ENCODE results near the gene SNX32. TPM values are rescaled to one million over a fixed set of nuclear protein-coding genes. Genes with fewer than 3 reads are reported as not detected.

Gene SNX32
- total RNA-seq, 2 experiments from 2014 or later, result 1.7 to 2.4 TPM

- Mint-ChIP-seq H3K4me1 (peaks cover 47% of the 10 kb centered on the region), H3K27ac (peak within 1 kb of the TSS; percentile 99), H3K27me3 (no peaks in the 10 kb centered on the region), H3K9me3 (ENCODE audit: low read depth) (no peaks in the 10 kb centered on the region), H3K4me3 (peak within 1 kb of the TSS; percentile 91), H3K36me3 (peaks cover 53% of the 10 kb centered on the region)
- DNase-seq, result peak; percentile 99
- ATAC-seq, result peak; percentile 63
- CTCF ChIA-PET, result interaction anchor here (0.8 to 27.4 kb wide), 9 partner anchors 9 to 150 kb away, joined by 3 to 710 read pairs (median 20); partner anchors contain the start of genes AP5B1, CCDC85B, CTSW and EFEMP2
Measured at GRCh38 chr11:65857853-65858680, 24.3 kb downstream of the SNX32 start, which contains the start of gene CFL1. CFL1 (minus strand) TSS chr11:65858180; CDS start chr11:65858099, 81 bp downstream.

- peak overlapping the region; percentile 99 for H3K27ac Mint-ChIP-seq
- ATAC-seq (no peak), DNase-seq (no peak)
- H3K4me3 Mint-ChIP-seq, result peak overlapping the region; percentile 91
- no peaks in the 10 kb centered on the region for H3K9me3 Mint-ChIP-seq (ENCODE audit: low read depth)
- peaks cover 52% of the 10 kb centered on the region for H3K36me3 Mint-ChIP-seq
- no peaks in the 10 kb centered on the region for H3K27me3 Mint-ChIP-seq
- H3K4me1 Mint-ChIP-seq, result peaks cover 52% of the 10 kb centered on the region
- CTCF ChIA-PET, result interaction anchor here (0.8 to 27.4 kb wide), 10 partner anchors 10 to 286 kb away, joined by 3 to 710 read pairs (median 14); partner anchors contain the start of genes AP5B1, CCDC85B, CTSW and EFEMP2
Measured at GRCh38 chr11:65858681-65859087, 24.9 kb downstream of the SNX32 start.

- Mint-ChIP-seq H3K9me3 (ENCODE audit: low read depth) (no peaks in the 10 kb centered on the region), H3K4me3 (peak overlapping the region; percentile 91), H3K27me3 (no peaks in the 10 kb centered on the region), H3K4me1 (peaks cover 51% of the 10 kb centered on the region), H3K27ac (peak overlapping the region; percentile 99), H3K36me3 (peaks cover 48% of the 10 kb centered on the region)
- ATAC-seq (peak; percentile 71), DNase-seq (peak; percentile 100)
- CTCF ChIA-PET, result interaction anchor here (0.8 to 27.4 kb wide), 28 partner anchors 9 to 360 kb away, joined by 3 to 710 read pairs (median 5); partner anchors contain the start of genes AP5B1, BANF1, CCDC85B and CTSW
Measured at GRCh38 chr11:65859095-65859811, 25.5 kb downstream of the SNX32 start.

- Mint-ChIP-seq H3K27ac (peak overlapping the region; percentile 99), H3K9me3 (ENCODE audit: low read depth) (no peaks in the 10 kb centered on the region), H3K4me1 (peaks cover 46% of the 10 kb centered on the region), H3K27me3 (no peaks in the 10 kb centered on the region), H3K4me3 (peak overlapping the region; percentile 91), H3K36me3 (peaks cover 42% of the 10 kb centered on the region)
- CTCF ChIA-PET, result interaction anchor here (0.7 to 27.4 kb wide), 29 partner anchors 9 to 360 kb away, joined by 3 to 710 read pairs (median 5); partner anchors contain the start of genes AP5B1, BANF1, CCDC85B and CTSW
- DNase-seq (no peak), ATAC-seq (peak; percentile 0)
Measured at GRCh38 chr11:65859812-65860277, 26.1 kb downstream of the SNX32 start.

- peak within 1 kb of the TSS; percentile 91 for H3K4me3 Mint-ChIP-seq
Measured at GRCh38 chr11:65860278-65861164, 26.8 kb downstream of the SNX32 start, which contains the start of gene MUS81. MUS81 (plus strand) TSS chr11:65860433; CDS start chr11:65860754, 321 bp downstream.

GRCh38 chr11:65861165-65861505, 27.4 kb downstream of the SNX32 start:
- CTCF ChIA-PET, result interaction anchor here (0.7 to 27.4 kb wide), 14 partner anchors 9 to 198 kb away, joined by 3 to 710 read pairs (median 4); partner anchors contain the start of genes AP5B1, BANF1, CCDC85B and CTSW
- H3K27me3 Mint-ChIP-seq, result no peaks in the 10 kb centered on the region
- DNase-seq, result no peak

More at GRCh38 chr11:65860278-65861164, 26.8 kb downstream of the SNX32 start, which contains the start of gene MUS81:
- peak; percentile 32 for ATAC-seq
- peaks cover 43% of the 10 kb centered on the region for H3K36me3 Mint-ChIP-seq
- H3K27ac Mint-ChIP-seq, result peak within 1 kb of the TSS; percentile 99
- H3K27me3 Mint-ChIP-seq, result no peaks in the 10 kb centered on the region
- CTCF ChIA-PET, result interaction anchor here (0.7 to 27.4 kb wide), 35 partner anchors 9 to 361 kb away, joined by 3 to 710 read pairs (median 4); partner anchors contain the start of genes AP5B1, BANF1, CCDC85B and CTSW
- H3K4me1 Mint-ChIP-seq, result peaks cover 41% of the 10 kb centered on the region
- peak; percentile 98 for DNase-seq
- H3K9me3 Mint-ChIP-seq (ENCODE audit: low read depth), result no peaks in the 10 kb centered on the region

GRCh38 chr11:65861533-65862183, 27.9 kb downstream of the SNX32 start:
- Mint-ChIP-seq H3K4me1 (peaks cover 30% of the 10 kb centered on the region), H3K36me3 (peaks cover 33% of the 10 kb centered on the region), H3K27me3 (no peaks in the 10 kb centered on the region), H3K27ac (peak overlapping the region; percentile 99), H3K4me3 (peak overlapping the region; percentile 91), H3K9me3 (ENCODE audit: low read depth) (no peaks in the 10 kb centered on the region)
- DNase-seq (no peak), ATAC-seq (no peak)
- CTCF ChIA-PET, result interaction anchor here (0.8 to 27.4 kb wide), 12 partner anchors 10 to 183 kb away, joined by 3 to 710 read pairs (median 6); partner anchors contain the start of genes AP5B1, BANF1, CCDC85B and CTSW

More at GRCh38 chr11:65861165-65861505, 27.4 kb downstream of the SNX32 start:
- Mint-ChIP-seq H3K9me3 (ENCODE audit: low read depth) (no peaks in the 10 kb centered on the region), H3K36me3 (peaks cover 37% of the 10 kb centered on the region), H3K27ac (peak overlapping the region; percentile 99), H3K4me1 (peaks cover 35% of the 10 kb centered on the region), H3K4me3 (peak overlapping the region; percentile 91)
- ATAC-seq, result no peak

- Mint-ChIP-seq H3K4me3 (peak overlapping the region; percentile 53), H3K9me3 (ENCODE audit: low read depth) (no peaks in the 10 kb centered on the region), H3K27me3 (no peaks in the 10 kb centered on the region), H3K27ac (peak overlapping the region; percentile 35), H3K36me3 (peaks cover 36% of the 10 kb centered on the region), H3K4me1 (peaks cover 27% of the 10 kb centered on the region)
- ATAC-seq, result no peak
- no peak for DNase-seq
- CTCF ChIA-PET, result interaction anchor here (1.4 to 27.4 kb wide), 4 partner anchors 9 to 183 kb away, joined by 3 to 710 read pairs (median 44); partner anchors contain the start of genes CCDC85B, CTSW, EFEMP2 and FIBP
Measured at GRCh38 chr11:65862191-65862735, 28.5 kb downstream of the SNX32 start.

GRCh38 chr11:65862941-65863888, 29.5 kb downstream of the SNX32 start:
- no peak for ATAC-seq
- H3K27me3 Mint-ChIP-seq, result no peaks in the 10 kb centered on the region
- H3K4me1 Mint-ChIP-seq, result peaks cover 27% of the 10 kb centered on the region

GRCh38 chr11:65863889-65864705, 30.3 kb downstream of the SNX32 start:
- Mint-ChIP-seq H3K27me3 (no peaks in the 10 kb centered on the region), H3K36me3 (peaks cover 38% of the 10 kb centered on the region), H3K4me3 (no peak overlapping the region), H3K9me3 (ENCODE audit: low read depth) (no peaks in the 10 kb centered on the region), H3K4me1 (peaks cover 27% of the 10 kb centered on the region), H3K27ac (no peak overlapping the region)
- ATAC-seq, result no peak
- DNase-seq, result no peak
- CTCF ChIA-PET, result interaction anchor here (27.4 kb wide), 1 partner anchor 26 kb away, joined by 710 read pairs; the partner anchor contains the start of genes CCDC85B, CTSW, FIBP and FOSL1

More at GRCh38 chr11:65862941-65863888, 29.5 kb downstream of the SNX32 start:
- DNase-seq, result no peak
- Mint-ChIP-seq H3K36me3 (peaks cover 38% of the 10 kb centered on the region), H3K27ac (peak overlapping the region; percentile 35), H3K4me3 (peak overlapping the region; percentile 53), H3K9me3 (ENCODE audit: low read depth) (no peaks in the 10 kb centered on the region)
- CTCF ChIA-PET, result interaction anchor here (1.6 to 27.4 kb wide), 3 partner anchors 8 to 27 kb away, joined by 6 to 710 read pairs (median 83); partner anchors contain the start of genes CCDC85B, CTSW, EFEMP2 and FIBP
